CD14-positive monocyte (primary cell): Measurements from ENCODE around the gene SHISA6. TPM values are rescaled to one million over a fixed set of nuclear protein-coding genes. Genes with fewer than 3 reads are reported as not detected.

Experiments
- DNase-seq, 3 donors: peaks; one replicate each; pipeline ENCODE4 v3.0.0-alpha.2; 2011 to 2022
- H2AFZ ChIP-seq: 2 replicates; pipeline ENCODE4 v1.6.0; 2012; ENCODE audit warnings: mild to moderate bottlenecking, low read depth, low read length, inconsistent platforms; ENCODE audit not compliant: insufficient read depth, poor library complexity, severe bottlenecking
- H3K27ac ChIP-seq, 2 donors: 1 replicate in 1 of 2; 2 replicates in 1 of 2; pipeline ENCODE4 v1.5.1; 2012 to 2013; ENCODE audit warnings: low read length in 2 of 2, control low read depth in 1 of 2, inconsistent platforms in 1 of 2, low read depth in 1 of 2, mild to moderate bottlenecking in 1 of 2
- H3K27me3 ChIP-seq, 2 donors: one replicate each; pipeline versions ENCODE4 v1.6.0 to v1.6.1; 2011 to 2013; ENCODE audit warnings: low read length in 2 of 2; ENCODE audit not compliant: control insufficient read depth in 2 of 2, insufficient read depth in 2 of 2
- H3K36me3 ChIP-seq, 2 donors: replicated peaks in 1 of 2; 1 replicate in 1 of 2; 2 replicates in 1 of 2; pipeline versions ENCODE4 v1.5.1 to v1.6.1; 2012 to 2013; ENCODE audit warnings: low read length in 2 of 2, control low read depth in 1 of 2, inconsistent platforms in 1 of 2, mild to moderate bottlenecking in 1 of 2; ENCODE audit not compliant: insufficient read depth in 2 of 2, control insufficient read depth in 1 of 2
- H3K4me1 ChIP-seq, 2 donors: 1 replicate in 1 of 2; 2 replicates in 1 of 2; pipeline versions ENCODE4 v1.5.1 to v1.6.1; 2012 to 2013; ENCODE audit warnings: low read length in 2 of 2, control low read depth in 1 of 2, inconsistent platforms in 1 of 2, mild to moderate bottlenecking in 1 of 2, moderate library complexity in 1 of 2; ENCODE audit not compliant: insufficient read depth in 2 of 2, control insufficient read depth in 1 of 2
- H3K4me2 ChIP-seq: replicated peaks from 2 replicates; pipeline ENCODE3; 2012; ENCODE audit warnings: low read length, moderate library complexity, mild to moderate bottlenecking; ENCODE audit not compliant: poor library complexity, severe bottlenecking; ENCODE audit errors: extremely low read depth
- H3K4me3 ChIP-seq, 3 experiments: fragments of 200-600 bp in 1 of 3; sonication (generic) in 1 of 3; replicated peaks in 1 of 3; 1 replicate in 2 of 3; 2 replicates in 1 of 3; pipeline ENCODE4 v1.5.1; 2011 to 2013; ENCODE audit warnings: low read length in 3 of 3, mild to moderate bottlenecking in 3 of 3, control low read depth in 2 of 3, low read depth in 2 of 3, inconsistent platforms in 1 of 3, moderate library complexity in 1 of 3
- H3K79me2 ChIP-seq: 2 replicates; pipeline ENCODE4 v1.6.0; 2012; ENCODE audit warnings: mild to moderate bottlenecking, control low read depth, inconsistent platforms, low read length, moderate library complexity; ENCODE audit not compliant: insufficient read depth
- H3K9ac ChIP-seq: 2 replicates; pipeline ENCODE4 v1.6.0; 2017; ENCODE audit warnings: low read length, mild to moderate bottlenecking; ENCODE audit not compliant: insufficient read depth, poor library complexity, severe bottlenecking
- H3K9me3 ChIP-seq, 2 donors: replicated peaks in 1 of 2; 1 replicate in 1 of 2; 2 replicates in 1 of 2; pipeline versions ENCODE4 v1.5.1 to v1.6.1; 2012 to 2013; ENCODE audit warnings: low read length in 2 of 2, control low read depth in 1 of 2; ENCODE audit not compliant: control insufficient read depth in 1 of 2, insufficient read depth in 1 of 2
- H4K20me1 ChIP-seq: 2 replicates; pipeline ENCODE4 v1.6.0; 2012; ENCODE audit warnings: mild to moderate bottlenecking, low read length, control low read depth, moderate library complexity; ENCODE audit not compliant: insufficient read depth
- H3K27ac Mint-ChIP-seq, 7 donors: one replicate each; pipeline ENCODE4 v1.8.0; 2020; ENCODE audit warnings: mild to moderate bottlenecking in 7 of 7, mixed read lengths in 7 of 7, moderate library complexity in 6 of 7, inconsistent platforms in 2 of 7
- H3K27me3 Mint-ChIP-seq, 3 donors: one replicate each; pipeline ENCODE4 v1.8.0; 2021 to 2022; ENCODE audit warnings: low read depth in 3 of 3, mild to moderate bottlenecking in 3 of 3, mixed read lengths in 3 of 3, moderate library complexity in 3 of 3, inconsistent platforms in 1 of 3
- H3K36me3 Mint-ChIP-seq, 2 donors: one replicate each; pipeline ENCODE4 v1.8.0; 2020; ENCODE audit warnings: mixed read lengths in 2 of 2, inconsistent platforms in 1 of 2, mild to moderate bottlenecking in 1 of 2
- H3K4me1 Mint-ChIP-seq: one replicate; pipeline ENCODE4 v1.8.0; 2020; ENCODE audit warnings: mild to moderate bottlenecking, mixed read lengths
- H3K4me3 Mint-ChIP-seq, 2 donors: one replicate each; pipeline ENCODE4 v1.8.0; 2020; ENCODE audit warnings: mild to moderate bottlenecking in 2 of 2, mixed read lengths in 2 of 2, moderate library complexity in 1 of 2
- H3K9me3 Mint-ChIP-seq, 7 donors: one replicate each; pipeline ENCODE4 v1.8.0; 2020 to 2022; ENCODE audit warnings: mixed read lengths in 7 of 7, mild to moderate bottlenecking in 6 of 7, moderate library complexity in 6 of 7, inconsistent platforms in 2 of 7
- CTCF ChIP-seq: fragments of 200-600 bp; IDR thresholded peaks from one replicate; pipeline ENCODE4 v1.8.0; 2022; ENCODE audit warnings: antibody characterized with exemption, mild to moderate bottlenecking
- WGBS: methylation state at CpG from one replicate; pipeline ENCODE4 v1.1.5; 2013; ENCODE audit warnings: missing lambda C conversion rate; ENCODE audit not compliant: insufficient coverage; 5-methylcytosine and 5-hydroxymethylcytosine counted together
- intact Hi-C, 2 donors: fragments of 100-400 bp; cut with micrococcal nuclease; formaldehyde crosslinking; loops; one replicate each; pipeline versions ENCODE4 v1.15.0 to v1.15.1; 2023
- polyA plus RNA-seq, 3 donors: library from polyadenylated mRNA; depleted of rRNA in 1 of 3; unstranded in 2 of 3; stranded (reverse) in 1 of 3; fragments of 300-500 nt in 2 of 3; fragments of >200 nt in 1 of 3; fragmentation: Illumina TruSeq in 2 of 3; gene quantifications; 1 replicate in 2 of 3; 2 replicates in 1 of 3; pipeline ENCODE4 v1.2.3, GENCODE V29; 2012 to 2021

Gene SHISA6
- polyA plus RNA-seq, 3 donors = not detected

- no peaks in the 10 kb centered on the region for H4K20me1 ChIP-seq
- H3K36me3 ChIP-seq = no peaks in the 10 kb centered on the region
- Mint-ChIP-seq H3K36me3 (no peaks in the 10 kb centered on the region), H3K4me1 (no peaks in the 10 kb centered on the region), H3K27me3 (no peaks in the 10 kb centered on the region), H3K27ac (no peak overlapping the region), H3K9me3 (peaks cover 0 to 4% (median 2%) of the 10 kb centered on the region in 7 donors), H3K4me3 (no peak overlapping the region)
- H3K27ac ChIP-seq = no peak overlapping the region
- H3K4me1 ChIP-seq = no peaks in the 10 kb centered on the region
- WGBS = 97% methylated on average over 6 of the region's 6 CpGs
- H3K9me3 ChIP-seq = peaks cover 0 to 17% of the 10 kb centered on the region in 2 donors
- H2AFZ ChIP-seq = no peak overlapping the region
- H3K4me3 ChIP-seq = no peak overlapping the region
- H3K79me2 ChIP-seq = no peaks in the 10 kb centered on the region
- intact Hi-C loops = no loop called here
- no peaks in the 10 kb centered on the region for H3K27me3 ChIP-seq
- H3K4me2 ChIP-seq = no peak overlapping the region
- no peak overlapping the region for H3K9ac ChIP-seq
- no peak for TF ChIP-seq CTCF
- DNase-seq = no peak
Measured at GRCh38 chr17:11369575-11369974, 128.6 kb downstream of the SHISA6 start.

- Histone ChIP-seq H3K27ac (no peak overlapping the region), H3K27me3 (no peaks in the 10 kb centered on the region), H3K4me2 (no peak overlapping the region), H3K4me1 (no peaks in the 10 kb centered on the region), H3K4me3 (no peak overlapping the region), H3K79me2 (no peaks in the 10 kb centered on the region), H3K36me3 (no peaks in the 10 kb centered on the region), H3K9ac (no peak overlapping the region), H3K9me3 (peaks cover 0 to 14% of the 10 kb centered on the region in 2 donors), H4K20me1 (no peaks in the 10 kb centered on the region), H2AFZ (no peak overlapping the region)
- WGBS = 100% methylated on average over 1 of the region's 3 CpGs
- no peak for TF ChIP-seq CTCF
- H3K9me3 Mint-ChIP-seq = peaks cover 0 to 11% (median 4%) of the 10 kb centered on the region in 7 donors
- no peaks in the 10 kb centered on the region for H3K36me3 Mint-ChIP-seq
- peaks cover 0 to 3% (median 0%) of the 10 kb centered on the region in 3 donors for H3K27me3 Mint-ChIP-seq
- H3K4me3 Mint-ChIP-seq = no peak overlapping the region
- no peak overlapping the region for H3K27ac Mint-ChIP-seq
- no peaks in the 10 kb centered on the region for H3K4me1 Mint-ChIP-seq
- DNase-seq = no peak
- intact Hi-C loops = no loop called here
Measured at GRCh38 chr17:11372692-11373091, 131.7 kb downstream of the SHISA6 start.
